GM10266 (cell line): ENCODE measurements around the gene TRIM64.
"Not testable (repeated sequence)": the region's sequence is repeated elsewhere in the genome, so short reads cannot be mapped to it uniquely, and the experiment has no call there.

Source experiments
- DNase-seq: peaks from one replicate; pipeline ENCODE4 v3.0.0; 2012; ENCODE audit errors: extremely low spot score
- CTCF ChIP-seq: IDR thresholded peaks from 2 replicates; pipeline ENCODE4 v1.5.1; 2012; ENCODE audit warnings: mild to moderate bottlenecking, low read depth; ENCODE audit not compliant: control insufficient read depth, insufficient read depth; ENCODE audit errors: missing control alignments

TRIM64 gene

GRCh38 chr11:89965737-89966136 lies at the start of gene TRIM64:
TRIM64 (plus strand) TSS chr11:89966037; CDS start chr11:89968504, 2,467 bp downstream.
- not testable (repeated sequence) for DNase-seq

GRCh38 chr11:89922195-89922660 lies 43.6 kb upstream of the TRIM64 start, which contains the start of gene TRIM49D1:
TRIM49D1 (minus strand) TSS chr11:89922245; CDS start chr11:89917710, 4,535 bp downstream.
- no peak for TF ChIP-seq CTCF
- DNase-seq, result peak; percentile 1

- not testable (repeated sequence) for DNase-seq
Observed at GRCh38 chr11:89923764-89924163, 42.1 kb upstream of the TRIM64 start, which contains the start of gene TRIM49D2. TRIM49D2 (plus strand) TSS chr11:89924064; CDS start chr11:89926762, 2,698 bp downstream.

- DNase-seq, result not testable (repeated sequence)
Observed at GRCh38 chr11:89960833-89961232, 5.0 kb upstream of the TRIM64 start.
